Kidney (tissue), 14 donors: ENCODE results near the gene RNU11. TPM values are rescaled to one million over a fixed set of nuclear protein-coding genes. Genes with fewer than 3 reads are reported as not detected.
"Not testable (repeated sequence)": the region's sequence is repeated elsewhere in the genome, so short reads cannot be mapped to it uniquely, and the experiment has no call there.

ENCODE experiments used
- DNase-seq, 5 donors: peaks; one replicate each; pipeline ENCODE4 v3.0.0-alpha.2; 2013 to 2020
- FAIRE-seq: peaks from 2 replicates; lab custom pipeline; 2012; peaks lifted over from hg19 to GRCh38; lab: Jason Lieb, UNC
- H3K27ac ChIP-seq, 2 donors: one replicate each; pipeline ENCODE4 v1.7.0; 2013; ENCODE audit warnings: low read depth in 2 of 2, low read length in 2 of 2, inconsistent platforms in 1 of 2
- H3K27me3 ChIP-seq: one replicate; pipeline ENCODE4 v1.7.1; 2013; ENCODE audit warnings: low read length, inconsistent platforms; ENCODE audit not compliant: control insufficient read depth, insufficient read depth
- H3K36me3 ChIP-seq, 3 donors: one replicate each; pipeline versions ENCODE4 v1.7.0 to v1.7.1; 2013; ENCODE audit warnings: low read length in 3 of 3, control low read depth in 1 of 3, inconsistent platforms in 1 of 3; ENCODE audit not compliant: insufficient read depth in 3 of 3, control insufficient read depth in 2 of 3
- H3K4me1 ChIP-seq, 3 donors: one replicate each; pipeline versions ENCODE4 v1.7.0 to v1.7.1; 2013; ENCODE audit warnings: low read length in 3 of 3, inconsistent platforms in 1 of 3, low read depth in 1 of 3; ENCODE audit not compliant: control insufficient read depth in 2 of 3, insufficient read depth in 2 of 3
- H3K4me3 ChIP-seq, 3 donors: one replicate each; pipeline versions ENCODE4 v1.7.0 to v1.8.1; 2013; ENCODE audit warnings: low read length in 3 of 3, control low read depth in 1 of 3, inconsistent platforms in 1 of 3
- H3K9ac ChIP-seq, 3 donors: one replicate each; pipeline versions ENCODE4 v1.7.0 to v1.7.1; 2013; ENCODE audit warnings: low read length in 3 of 3, control low read depth in 1 of 3, inconsistent platforms in 1 of 3
- H3K9me3 ChIP-seq, 3 donors: one replicate each; pipeline versions ENCODE4 v1.7.0 to v1.7.1; 2013; ENCODE audit warnings: low read length in 3 of 3, control low read depth in 1 of 3, inconsistent platforms in 1 of 3; ENCODE audit not compliant: control insufficient read depth in 2 of 3, insufficient read depth in 1 of 3
- CTCF ChIP-seq: IDR thresholded peaks from 3 replicates; pipeline ENCODE4 v1.5.1; 2012; ENCODE audit warnings: mild to moderate bottlenecking, moderate library complexity, borderline replicate concordance; ENCODE audit not compliant: insufficient read depth; ENCODE audit errors: extremely low read depth
- intact Hi-C: fragments of 100-400 bp; cut with DNase I; formaldehyde crosslinking; loops from one replicate; pipeline ENCODE4 v1.11.1; 2022
- polyA plus RNA-seq: library from polyadenylated mRNA; stranded (reverse); fragments of 350-450 nt; fragmentation: Illumina TruSeq; extraction: RNeasy Lipid Tissue Mini Kit (QIAGEN cat#74804); gene quantifications from one replicate; pipeline ENCODE4 v1.2.3, GENCODE V29; 2014; ENCODE audit warnings: low read depth, low replicate concordance; ENCODE audit not compliant: insufficient read depth
- total RNA-seq: library from RNA; stranded (reverse); fragmentation: NEBNext Ultra II Directional; extraction: Animal tissue kit (Norgen Biotek cat#: 25700); gene quantifications from one replicate; pipeline ENCODE4 v1.2.1, GENCODE V29; 2021
- donor health status: control.
- donor health status: control.
- donor health status: control.
- donor health status: control.
- donor health status: control.
- donor health status: DM: yes; HTN: yes; CAD: no.
- donor health status: Normal renal cell carcinoma (clear cell type).

Gene RNU11
- total and polyA plus RNA-seq, 2 donors from 2014 or later: not detected

- peak overlapping the region; percentile 77 to 80 for H3K27ac ChIP-seq
- H3K4me1 ChIP-seq: peaks cover 7 to 9% (median 9%) of the 10 kb centered on the region in 3 donors
- intact Hi-C loops: no loop called here
- peak overlapping the region; percentile 86 to 99 (median 96) for H3K9ac ChIP-seq
- FAIRE-seq (no peak), DNase-seq (peak in 1 of 5 donors; percentile 8)
- TF ChIP-seq CTCF: no peak
- H3K36me3 ChIP-seq: no peaks in the 10 kb centered on the region
- H3K4me3 ChIP-seq: peak overlapping the region; percentile 73 to 93 (median 90)
- no peaks in the 10 kb centered on the region for H3K9me3 ChIP-seq
- no peaks in the 10 kb centered on the region for H3K27me3 ChIP-seq
Measured at GRCh38 chr1:28642056-28642846, 6.1 kb upstream of the RNU11 start.

- H3K4me1 ChIP-seq: peaks cover 7 to 11% (median 9%) of the 10 kb centered on the region in 3 donors
- intact Hi-C loops: no loop called here
- FAIRE-seq: no peak
Measured at GRCh38 chr1:28642847-28643635, 5.4 kb upstream of the RNU11 start, which contains the start of gene TAF12. Gene TAF12 (minus strand): TSS chr1:28643067. CDS start chr1:28622081, 20,986 bp downstream.

GRCh38 chr1:28644494-28644893 lies 3.9 kb upstream of the RNU11 start:
- TF ChIP-seq CTCF: no peak
- intact Hi-C loops: no loop called here
- H3K9me3 ChIP-seq: no peaks in the 10 kb centered on the region
- H3K27me3 ChIP-seq: no peaks in the 10 kb centered on the region
- peak overlapping the region in 1 of 3 donors; percentile 73 for H3K4me3 ChIP-seq
- peaks cover 7 to 12% (median 9%) of the 10 kb centered on the region in 3 donors for H3K4me1 ChIP-seq
- H3K27ac ChIP-seq: peak overlapping the region in 1 of 2 donors; percentile 11
- FAIRE-seq (no peak), DNase-seq (no peak)
- no peak overlapping the region for H3K9ac ChIP-seq
- no peaks in the 10 kb centered on the region for H3K36me3 ChIP-seq

More at GRCh38 chr1:28642847-28643635, 5.4 kb upstream of the RNU11 start, which contains the start of gene TAF12:
- DNase-seq: peak; percentile 96 to 98 (median 97)
- TF ChIP-seq CTCF: peak; percentile 60
- H3K9me3 ChIP-seq: no peaks in the 10 kb centered on the region
- H3K4me3 ChIP-seq: peak within 1 kb of the TSS; percentile 73 to 93 (median 90)
- H3K27ac ChIP-seq: peak within 1 kb of the TSS; percentile 77 to 83
- H3K27me3 ChIP-seq: no peaks in the 10 kb centered on the region
- peak within 1 kb of the TSS; percentile 96 to 99 (median 97) for H3K9ac ChIP-seq
- H3K36me3 ChIP-seq: no peaks in the 10 kb centered on the region

- H3K27me3 ChIP-seq, intact Hi-C loops, H3K9me3 ChIP-seq, DNase-seq, H3K36me3 ChIP-seq, FAIRE-seq, H3K4me3 ChIP-seq, H3K27ac ChIP-seq, H3K9ac ChIP-seq: not testable (repeated sequence)
- H3K4me1 ChIP-seq: peaks cover 7 to 12% (median 9%) of the 10 kb centered on the region in 3 donors
Measured at GRCh38 chr1:28645406-28645805, 3.0 kb upstream of the RNU11 start.
